GM12874 (cell line): ENCODE measurements around the gene MAP3K3.

Experiments used
- CTCF ChIP-seq: IDR thresholded peaks from 2 replicates; pipeline ENCODE4 v1.5.1; 2011; ENCODE audit warnings: low read depth, mild to moderate bottlenecking, control low read depth, low read length, moderate library complexity; ENCODE audit not compliant: insufficient read depth

Gene MAP3K3

GRCh38 chr17:63685041-63685440 is 62.8 kb downstream of the MAP3K3 start:
- TF ChIP-seq CTCF = no peak

DNA sequence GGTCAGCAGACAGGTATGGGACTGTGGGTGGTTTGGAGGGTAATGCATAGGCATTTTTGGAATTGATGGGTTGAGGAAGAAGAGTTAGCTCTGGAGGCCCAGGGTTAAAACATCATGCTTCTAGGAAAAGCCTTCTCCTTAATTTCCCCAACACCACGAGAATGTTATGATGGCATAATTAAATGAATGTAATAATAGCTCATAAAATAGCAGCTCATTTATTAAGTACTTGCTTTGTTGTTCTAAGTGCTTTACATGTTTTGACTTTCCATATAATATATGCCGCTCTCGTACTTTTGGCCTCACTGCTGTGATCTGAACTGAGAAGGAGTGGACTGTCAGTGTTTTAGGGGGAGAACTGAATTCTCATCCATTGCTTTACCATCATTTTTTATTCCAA is 63.4 kb downstream of the MAP3K3 start:
- TF ChIP-seq CTCF = no peak

GRCh38 chr17:63686138-63686685 is 64.0 kb downstream of the MAP3K3 start:
- no peak for TF ChIP-seq CTCF

GRCh38 chr17:63688396-63689020 is 66.3 kb downstream of the MAP3K3 start:
- peak; percentile 16; the same call in 1 of the 2 replicates for TF ChIP-seq CTCF

GRCh38 chr17:63689479-63689878 is 67.3 kb downstream of the MAP3K3 start:
- no peak for TF ChIP-seq CTCF

GRCh38 chr17:63692195-63692816 is 70.1 kb downstream of the MAP3K3 start:
- TF ChIP-seq CTCF = no peak

DNA sequence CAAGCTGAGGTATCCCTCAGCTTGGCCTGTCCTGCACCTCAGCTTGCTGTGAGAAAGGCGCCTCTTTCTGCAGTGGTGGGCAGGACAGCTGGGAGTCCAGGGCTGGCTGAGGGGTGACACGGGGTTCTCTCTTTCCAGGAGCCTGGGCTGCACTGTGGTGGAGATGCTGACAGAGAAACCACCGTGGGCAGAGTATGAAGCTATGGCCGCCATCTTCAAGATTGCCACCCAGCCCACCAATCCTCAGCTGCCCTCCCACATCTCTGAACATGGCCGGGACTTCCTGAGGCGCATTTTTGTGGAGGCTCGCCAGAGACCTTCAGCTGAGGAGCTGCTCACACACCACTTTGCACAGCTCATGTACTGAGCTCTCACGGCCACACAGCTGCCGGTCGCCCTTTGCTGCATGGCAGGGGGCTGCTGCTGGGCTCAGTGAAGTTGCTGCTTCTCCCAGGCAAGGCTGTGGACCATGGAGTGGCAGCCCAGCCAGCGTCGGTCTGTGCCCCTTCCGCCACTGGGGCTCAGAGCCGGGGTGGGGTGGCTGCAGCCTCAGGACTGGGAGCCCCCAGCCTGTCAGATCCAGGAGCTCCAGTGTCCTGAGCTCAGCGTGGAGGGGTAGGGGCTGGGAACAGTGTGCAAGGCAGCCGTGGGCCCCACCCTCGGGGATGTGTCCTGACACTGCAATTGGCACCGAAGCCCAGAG is 71.3 kb downstream of the MAP3K3 start:
- TF ChIP-seq CTCF = no peak
